AG09319 (cell line): ENCODE results near the gene PDZD2.

Source experiments
- DNase-seq: peaks from one replicate; pipeline ENCODE4 v3.0.0-alpha.2; 2010; ENCODE audit warnings: low read depth; ENCODE audit errors: extremely low read depth
- TF ChIP-seq, protein P1 (sequence below): IDR thresholded peaks from 2 replicates; pipeline ENCODE4 v1.5.1; 2011; ENCODE audit warnings: low read depth, mild to moderate bottlenecking, inconsistent platforms, low read length, moderate library complexity

PDZD2 gene

GRCh38 chr5:31605920-31606319, 33.0 kb upstream of the PDZD2 start:
- no peak for DNase-seq
- TF ChIP-seq, protein P1, sequence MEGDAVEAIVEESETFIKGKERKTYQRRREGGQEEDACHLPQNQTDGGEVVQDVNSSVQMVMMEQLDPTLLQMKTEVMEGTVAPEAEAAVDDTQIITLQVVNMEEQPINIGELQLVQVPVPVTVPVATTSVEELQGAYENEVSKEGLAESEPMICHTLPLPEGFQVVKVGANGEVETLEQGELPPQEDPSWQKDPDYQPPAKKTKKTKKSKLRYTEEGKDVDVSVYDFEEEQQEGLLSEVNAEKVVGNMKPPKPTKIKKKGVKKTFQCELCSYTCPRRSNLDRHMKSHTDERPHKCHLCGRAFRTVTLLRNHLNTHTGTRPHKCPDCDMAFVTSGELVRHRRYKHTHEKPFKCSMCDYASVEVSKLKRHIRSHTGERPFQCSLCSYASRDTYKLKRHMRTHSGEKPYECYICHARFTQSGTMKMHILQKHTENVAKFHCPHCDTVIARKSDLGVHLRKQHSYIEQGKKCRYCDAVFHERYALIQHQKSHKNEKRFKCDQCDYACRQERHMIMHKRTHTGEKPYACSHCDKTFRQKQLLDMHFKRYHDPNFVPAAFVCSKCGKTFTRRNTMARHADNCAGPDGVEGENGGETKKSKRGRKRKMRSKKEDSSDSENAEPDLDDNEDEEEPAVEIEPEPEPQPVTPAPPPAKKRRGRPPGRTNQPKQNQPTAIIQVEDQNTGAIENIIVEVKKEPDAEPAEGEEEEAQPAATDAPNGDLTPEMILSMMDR: no peak

DNA sequence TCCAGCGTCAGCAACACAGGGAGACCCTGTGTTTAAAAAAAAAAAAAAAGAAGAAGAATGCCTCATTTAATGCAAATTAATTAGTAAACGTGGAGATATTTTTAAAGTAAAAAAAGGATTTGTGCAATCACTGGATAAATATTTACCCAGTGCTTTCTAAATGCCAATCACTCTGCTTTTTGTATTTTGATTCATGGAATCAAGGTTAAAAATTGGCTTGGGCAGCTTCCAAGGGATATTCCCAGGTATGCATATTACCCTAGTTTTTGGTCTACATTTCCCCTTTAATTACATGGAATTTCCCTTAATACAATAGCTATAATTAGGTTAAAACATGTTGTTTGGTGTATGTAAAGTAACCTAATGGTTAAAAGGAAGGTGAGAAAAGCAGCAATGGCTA, 31.4 kb upstream of the PDZD2 start:
- DNase-seq: no peak
- TF ChIP-seq, protein P1: no peak

DNA sequence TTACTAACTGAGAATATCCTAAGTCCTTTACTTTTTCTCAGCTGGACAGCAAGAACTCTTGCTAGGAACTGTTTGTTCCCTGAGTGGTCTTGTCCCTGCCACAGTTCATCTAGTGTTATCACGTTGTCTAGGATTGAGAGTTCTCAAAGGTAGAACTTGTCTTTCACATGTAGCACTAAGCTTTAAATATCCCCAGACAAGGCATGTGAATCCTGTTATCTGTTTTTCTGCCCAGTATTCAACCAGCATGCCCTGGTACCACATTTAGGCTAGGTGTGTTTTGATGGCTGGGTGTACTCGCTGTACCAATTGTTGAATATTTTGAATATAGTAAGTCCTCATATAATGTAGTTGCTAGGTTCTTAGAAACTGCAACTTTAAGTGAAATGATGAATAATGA, 27.9 kb upstream of the PDZD2 start:
- TF ChIP-seq, protein P1: no peak
- no peak for DNase-seq

DNA sequence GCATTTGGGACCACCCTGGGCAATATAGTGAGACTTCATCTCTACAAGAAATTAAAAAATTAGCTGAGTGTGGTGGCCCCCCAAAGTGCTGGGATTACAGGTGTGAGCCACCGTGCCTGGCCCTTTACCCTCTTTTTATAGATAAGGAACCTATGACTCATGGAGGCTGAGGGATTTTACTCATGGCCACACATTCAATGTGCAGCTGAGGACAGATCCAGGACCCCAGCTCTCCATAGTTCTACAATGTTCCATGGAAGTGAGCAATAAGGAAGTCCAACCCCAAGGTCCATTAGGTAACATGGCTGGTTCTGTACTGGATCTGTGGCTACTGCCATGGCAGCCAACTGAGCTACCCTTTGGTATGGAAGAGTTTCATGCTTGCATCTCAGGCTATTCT, 25.3 kb upstream of the PDZD2 start:
- TF ChIP-seq, protein P1: no peak
- no peak for DNase-seq

DNA sequence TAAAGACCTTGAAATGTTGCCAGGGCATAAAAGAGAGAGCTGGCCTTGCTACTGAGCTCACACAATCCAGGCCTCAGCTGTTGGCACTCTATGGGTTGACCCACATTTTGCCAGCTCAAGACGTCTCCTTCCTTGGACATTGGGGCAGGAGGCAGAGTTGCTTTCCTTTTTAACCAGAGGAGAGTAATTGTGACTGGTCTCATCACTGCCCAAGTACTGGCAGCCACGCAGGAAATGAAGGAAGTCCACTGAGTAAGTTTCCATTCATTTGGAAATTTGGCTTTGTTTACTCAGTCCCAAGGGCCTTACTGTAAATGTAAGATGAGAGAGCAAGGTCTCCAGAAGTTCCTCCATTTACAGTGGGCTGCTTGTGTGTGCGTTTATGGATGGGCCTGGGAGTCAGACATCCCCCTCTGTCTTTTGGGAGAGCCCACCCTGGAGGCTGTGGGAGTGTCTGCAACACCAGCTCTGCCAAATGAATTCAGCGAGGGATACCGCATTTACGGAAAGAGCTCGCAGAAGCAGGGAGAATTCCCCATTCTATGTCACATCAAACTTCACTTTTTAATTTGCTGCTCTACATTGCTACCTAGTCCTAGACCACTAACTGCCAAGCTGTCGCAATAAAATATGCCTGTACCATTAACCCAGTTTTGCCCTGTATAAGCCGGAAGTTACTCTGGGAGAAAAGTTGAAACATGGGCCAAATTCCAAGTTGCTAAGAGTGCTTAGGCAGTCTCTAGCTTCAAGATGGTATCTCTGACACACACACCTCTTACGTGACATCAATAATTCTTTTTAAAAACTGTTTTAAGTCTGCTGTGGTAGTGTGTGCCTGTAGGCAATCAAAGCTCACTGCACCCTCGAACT, 24.5 kb upstream of the PDZD2 start:
- TF ChIP-seq, protein P1: no peak
- DNase-seq: no peak

DNA sequence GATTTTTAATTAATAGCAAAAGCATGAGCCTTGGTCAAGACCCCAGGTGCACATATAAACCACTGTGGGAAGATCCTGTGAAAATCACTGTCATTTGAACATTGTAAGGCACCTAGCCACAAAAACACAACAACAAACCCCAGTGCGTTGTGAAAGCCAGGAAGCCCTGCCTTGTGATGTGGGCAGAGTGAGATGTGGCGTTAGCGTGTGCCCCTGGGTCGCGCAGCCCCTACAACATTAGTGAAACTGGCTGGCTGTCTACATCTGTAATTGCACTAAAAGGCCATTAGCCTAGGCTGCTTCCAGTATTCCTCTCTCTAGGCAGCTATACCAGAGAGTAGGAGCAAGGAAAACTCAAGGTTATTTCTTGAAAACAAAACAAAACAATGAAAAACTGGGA, 21.1 kb upstream of the PDZD2 start:
- TF ChIP-seq, protein P1: no peak
- no peak for DNase-seq

DNA sequence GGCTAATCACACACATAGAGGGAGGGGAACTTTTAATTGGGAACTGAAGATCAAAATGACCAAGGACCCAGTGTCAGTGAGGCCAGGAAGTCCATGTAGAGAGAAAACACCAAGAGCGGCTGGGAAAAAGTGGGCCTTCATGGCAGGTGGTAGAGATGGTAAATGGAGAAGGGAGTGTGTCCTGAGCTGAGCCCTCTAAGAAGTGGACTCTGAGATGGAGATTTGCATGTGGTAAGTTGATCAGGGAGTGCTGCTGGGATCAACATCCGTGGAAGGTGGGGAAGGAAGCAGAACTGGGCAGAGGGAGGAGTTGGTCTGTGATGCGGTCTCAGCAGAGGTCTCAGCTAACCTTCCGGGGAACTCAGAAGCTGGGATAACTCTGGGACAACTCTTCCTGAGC, 18.9 kb upstream of the PDZD2 start:
- TF ChIP-seq, protein P1: no peak

More for the DNA sequence above, 18.9 kb upstream of the PDZD2 start:
- no peak for DNase-seq
